HG02798 (cell line): ENCODE measurements around the gene PPM1F.

Experiments
- ATAC-seq: cut with Tn5 transposase; IDR thresholded peaks from one replicate; pipeline ENCODE4 v1.9.1; 2021; ENCODE audit warnings: mild to moderate bottlenecking; ENCODE audit not compliant: unreplicated experiment, poor library complexity

The PPM1F gene

GRCh38 chr22:21952586-21953571 is at the start of gene PPM1F:
Gene PPM1F (minus strand): TSS chr22:21952848. CDS start chr22:21946048, 6,800 bp downstream.
- peak; percentile 87 for ATAC-seq

DNA sequence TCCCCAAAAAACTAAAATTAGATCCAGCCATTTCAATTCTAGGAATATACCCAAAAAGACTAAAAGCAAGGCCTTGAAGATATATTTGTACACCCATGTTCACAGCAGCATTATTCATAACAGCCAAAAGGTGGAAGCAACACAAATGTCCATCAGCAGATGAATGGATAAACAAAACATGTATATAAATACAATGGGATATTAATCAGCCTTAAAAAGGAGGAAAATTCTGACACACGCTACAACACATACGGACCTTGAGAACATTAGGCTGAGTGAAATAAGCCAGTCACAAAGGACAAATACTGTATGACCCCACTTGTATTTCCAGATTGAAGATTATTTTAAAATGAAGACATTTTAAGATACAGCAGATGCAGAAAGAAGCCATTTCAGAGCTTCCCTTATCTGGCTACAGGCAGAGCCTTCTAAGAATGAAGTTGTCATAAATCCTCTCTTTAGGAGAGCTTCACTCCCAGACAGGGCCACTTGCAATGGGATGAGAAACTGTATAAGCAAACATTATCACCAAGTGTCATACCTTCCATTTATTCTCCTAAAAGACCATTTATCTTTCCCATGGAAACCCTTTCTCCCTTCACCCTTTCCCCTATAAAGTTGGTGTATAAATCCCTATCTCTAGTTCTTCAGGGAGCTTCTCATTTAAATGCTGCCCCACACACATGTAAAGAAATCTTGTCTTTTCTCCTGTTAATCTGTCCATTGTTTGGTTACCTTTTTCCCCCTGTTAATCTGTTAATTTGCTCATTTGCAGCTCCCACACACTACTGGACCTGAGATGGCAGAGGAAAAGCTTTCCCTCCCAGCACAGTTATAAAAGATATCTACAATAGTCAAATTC is 49.2 kb upstream of the PPM1F start:
- no peak for ATAC-seq

DNA sequence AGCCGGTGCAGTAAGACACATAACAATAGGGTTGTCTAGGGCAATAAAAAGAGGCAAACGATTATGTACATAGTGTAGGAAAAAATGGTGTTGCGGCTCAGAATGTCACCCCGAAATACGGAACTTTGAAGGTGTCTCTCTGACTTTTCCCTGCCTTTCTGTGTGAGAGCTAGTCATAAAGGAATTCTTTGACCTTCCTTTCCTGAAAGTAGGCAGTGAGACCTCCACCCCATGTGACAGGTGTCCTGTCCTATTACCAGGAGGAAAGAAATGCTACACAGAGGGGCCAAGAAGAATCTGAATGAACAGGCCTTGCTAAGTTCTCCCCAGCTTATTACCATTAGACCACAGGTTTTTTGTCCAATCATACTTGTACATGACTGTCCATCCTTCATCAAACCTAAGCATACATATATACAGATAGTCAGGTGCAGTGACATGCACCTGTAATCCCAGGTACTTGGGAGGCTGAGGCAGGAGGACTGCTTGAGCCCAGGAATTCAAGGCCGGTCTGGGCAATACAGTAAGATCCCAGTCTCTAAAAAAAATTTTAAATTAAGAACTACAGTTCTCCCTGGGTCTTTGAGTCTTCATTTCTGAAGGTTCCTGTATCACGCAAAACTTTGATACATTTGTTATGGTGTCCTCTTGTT is 46.1 kb upstream of the PPM1F start:
- ATAC-seq: no peak

DNA sequence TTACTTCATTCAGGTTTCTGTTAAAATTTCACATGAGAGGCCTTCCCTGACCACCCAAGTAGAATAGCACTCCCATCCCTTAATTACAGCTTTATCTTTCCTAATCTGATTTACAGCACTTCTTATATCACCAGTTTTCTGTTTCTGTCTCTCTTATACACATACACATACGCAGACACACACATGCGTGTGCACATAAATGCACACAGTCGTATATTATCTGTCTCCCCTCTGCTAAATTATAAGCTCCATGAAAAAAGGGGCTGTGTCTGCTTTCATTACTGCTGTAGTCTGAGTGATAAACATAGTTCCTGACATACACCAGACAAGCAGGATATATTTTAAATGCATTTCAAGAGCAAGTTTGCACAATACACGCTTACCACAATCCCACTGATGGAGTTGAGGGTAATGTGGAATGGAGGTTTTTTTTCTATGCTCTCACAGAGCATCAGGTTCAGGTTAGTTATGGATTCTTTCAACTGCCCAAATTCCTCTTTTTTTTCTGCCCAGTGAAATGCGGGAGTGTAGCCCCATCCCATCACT is 43.6 kb upstream of the PPM1F start:
- ATAC-seq: no peak

GRCh38 chr22:21995660-21996059 is 43.0 kb upstream of the PPM1F start:
- no peak for ATAC-seq

DNA sequence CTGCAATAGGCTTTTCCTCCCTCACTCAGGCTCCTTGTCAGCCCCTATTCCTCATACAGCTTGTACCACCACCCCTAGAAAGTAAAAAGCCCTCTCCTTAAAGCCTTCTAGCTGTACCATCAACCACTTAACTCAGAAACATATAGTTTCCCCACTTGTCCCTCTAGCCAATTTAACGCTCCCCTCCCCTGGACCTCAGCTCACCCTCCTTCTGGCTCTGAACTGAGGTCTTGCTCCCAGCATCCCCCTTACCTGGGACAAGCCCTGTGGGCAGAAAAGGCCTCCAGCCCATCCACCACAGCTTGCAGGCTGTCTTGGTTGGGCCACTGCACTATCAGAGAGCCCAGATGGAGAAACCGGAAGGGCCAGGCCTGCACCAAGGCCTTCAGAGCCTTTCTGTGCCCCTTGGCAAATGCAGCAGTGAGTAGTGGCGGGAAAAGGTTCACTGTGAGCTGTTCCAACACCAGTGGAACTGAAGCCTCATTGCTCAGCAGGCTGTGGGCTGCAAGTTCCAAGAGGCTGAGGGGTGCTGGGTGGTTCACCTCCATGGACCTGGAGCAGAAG is 42.3 kb upstream of the PPM1F start:
- no peak for ATAC-seq

DNA sequence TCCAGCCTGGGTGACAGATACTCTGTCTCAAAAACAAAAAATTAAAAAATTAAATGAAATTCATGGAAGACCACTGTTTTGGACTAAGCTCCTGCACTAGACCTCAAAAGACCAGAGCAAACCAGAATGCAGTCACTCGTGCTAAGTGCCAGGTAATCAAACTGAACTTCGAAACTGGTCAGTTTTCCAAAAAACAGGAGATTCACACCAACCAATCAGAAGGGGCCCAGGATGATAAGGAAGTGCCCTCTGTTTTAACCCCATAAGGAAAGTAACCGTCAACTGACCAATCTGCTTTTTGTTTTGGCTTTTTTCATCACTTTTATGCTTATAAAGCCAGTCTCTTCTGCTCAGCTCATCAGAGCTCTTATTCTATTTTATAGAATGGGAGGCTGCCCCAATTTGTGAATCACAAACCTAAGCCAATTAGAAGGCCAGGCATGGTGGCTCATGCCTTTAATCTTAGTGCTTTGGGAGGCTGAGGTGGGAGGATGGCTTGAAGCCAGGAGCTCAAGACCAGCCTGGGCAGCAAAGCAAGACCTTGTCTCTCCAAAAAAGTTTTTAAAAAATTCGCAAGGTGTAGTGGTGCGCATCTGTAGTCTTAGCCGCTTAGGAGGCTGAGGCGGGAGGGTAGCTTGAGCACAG is 40.1 kb upstream of the PPM1F start:
- no peak for ATAC-seq

DNA sequence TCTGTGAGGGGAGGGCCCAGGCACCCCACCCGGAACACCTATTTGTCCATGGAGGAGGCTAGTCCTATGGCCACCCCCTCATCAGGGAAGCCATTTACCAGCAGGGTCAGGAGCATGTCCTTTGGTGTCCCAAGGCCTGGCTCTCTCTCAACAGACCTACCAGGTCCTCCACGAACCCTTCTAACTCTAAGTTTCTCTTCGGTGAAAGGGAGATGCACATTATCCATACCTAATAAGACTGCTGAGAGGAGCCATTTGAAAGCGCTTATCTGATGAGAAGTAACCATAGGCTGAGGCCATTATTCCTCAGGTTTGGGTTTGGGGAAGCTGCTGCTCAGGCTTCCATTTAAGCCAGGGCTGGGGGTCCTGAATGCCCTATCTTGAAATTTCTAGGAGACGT is 39.1 kb upstream of the PPM1F start:
- no peak for ATAC-seq

- no peak for ATAC-seq
These were observed 38.6 kb upstream of the PPM1F start for GRCh38 chr22:21991304-21991596.

GRCh38 chr22:21990445-21991303 is 38.0 kb upstream of the PPM1F start:
- ATAC-seq: no peak

DNA sequence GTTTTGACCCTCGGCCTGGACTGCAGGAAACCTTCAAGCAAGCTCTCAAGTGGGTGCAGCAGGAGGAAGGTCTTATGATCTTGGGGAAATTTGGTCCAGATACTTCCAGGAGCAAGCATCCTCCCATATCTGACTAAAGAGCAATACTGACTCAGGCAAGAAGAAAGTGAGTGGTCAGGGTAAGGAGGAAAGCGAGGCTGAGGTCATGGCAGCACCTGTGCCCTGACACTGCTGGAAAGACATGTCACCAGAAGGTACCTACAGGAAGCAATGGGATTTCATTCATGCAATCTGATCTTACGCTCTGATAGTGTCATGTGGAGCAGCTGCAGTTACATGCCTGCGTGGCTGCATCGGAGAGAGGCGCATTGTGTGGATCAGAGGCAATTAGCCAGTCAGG is 36.4 kb upstream of the PPM1F start:
- no peak for ATAC-seq

DNA sequence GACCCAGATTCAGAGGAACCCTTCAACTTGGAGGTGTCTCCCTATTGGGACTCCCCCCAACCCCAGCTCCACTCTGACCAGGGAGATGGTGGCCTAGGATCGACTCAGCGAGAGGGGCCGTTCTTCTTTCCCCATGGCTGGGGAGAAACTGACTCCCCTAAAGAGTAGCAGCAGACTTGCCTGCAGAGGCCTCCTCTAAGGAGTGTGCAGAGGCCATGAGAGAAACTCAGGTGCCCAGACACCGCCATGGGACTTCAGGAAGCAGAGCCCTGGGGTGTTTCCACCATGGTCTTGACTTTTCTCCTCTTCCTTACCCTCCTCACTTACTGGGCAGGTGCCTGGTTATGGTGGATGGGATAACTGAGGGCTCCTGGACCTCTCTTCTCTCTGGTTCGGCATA is 32.6 kb upstream of the PPM1F start:
- ATAC-seq: no peak

DNA sequence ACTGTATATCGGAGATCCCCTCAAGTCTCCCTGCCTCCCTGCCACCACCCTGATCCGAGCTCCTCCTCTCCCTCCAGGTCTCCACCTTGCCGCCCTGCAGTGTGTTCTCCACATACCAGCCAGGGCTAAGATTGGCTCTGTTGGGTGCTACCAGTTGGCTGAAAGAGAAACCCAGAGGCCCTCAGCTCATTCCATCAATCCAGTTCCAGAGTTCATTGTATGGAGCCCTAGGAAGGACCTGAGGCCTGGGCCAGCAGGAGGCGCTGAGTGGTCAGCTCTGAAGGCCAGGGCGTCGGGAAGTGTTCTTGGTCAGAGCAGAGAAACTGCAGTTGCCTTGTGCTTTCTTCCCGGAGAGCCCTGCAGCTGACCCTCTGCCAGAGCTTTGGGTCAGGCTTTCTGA is 32.1 kb upstream of the PPM1F start:
- ATAC-seq: no peak

DNA sequence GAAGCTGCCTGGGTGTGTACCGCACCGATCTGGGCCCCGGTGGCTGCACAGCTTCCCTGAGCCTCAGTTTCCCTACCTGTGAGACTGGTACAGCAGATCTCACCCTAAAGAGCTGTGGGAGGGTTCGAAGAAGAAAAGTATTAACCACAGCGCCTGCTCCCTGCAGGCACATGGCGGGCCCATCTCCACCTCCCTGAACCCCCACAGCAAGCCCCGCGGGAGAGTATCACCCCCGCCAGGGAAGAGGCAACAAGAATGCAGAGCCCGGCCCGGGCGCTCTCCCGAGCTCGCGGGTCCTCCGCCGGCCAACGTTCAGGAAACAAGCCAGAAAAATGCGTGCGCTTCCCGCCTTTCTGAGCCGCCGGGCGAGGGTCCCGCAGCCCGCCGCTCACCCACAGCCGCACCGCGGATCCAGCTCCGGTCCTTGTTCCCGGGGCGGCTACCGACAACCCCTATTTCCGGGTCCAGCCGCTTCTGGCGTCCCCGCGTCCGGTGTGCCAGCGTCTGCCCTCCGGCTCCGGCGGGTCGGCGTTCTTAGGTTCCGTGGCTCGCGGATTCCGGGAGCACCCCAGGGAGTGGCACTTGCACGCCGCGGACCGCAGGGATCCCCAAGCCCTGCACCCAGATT is 29.8 kb upstream of the PPM1F start, which contains the start of gene TOP3B:
TOP3B (minus strand) TSS at position 450 of the 628 bp plus-strand sequence. CDS start 7,078 bp downstream, outside the sequence.
- ATAC-seq: peak; percentile 79

- ATAC-seq: no peak
These were observed 29.2 kb upstream of the PPM1F start for GRCh38 chr22:21981874-21982273.

GRCh38 chr22:21980547-21980946 is 27.9 kb upstream of the PPM1F start:
- ATAC-seq: no peak

GRCh38 chr22:21978564-21979386 is 26.1 kb upstream of the PPM1F start:
- ATAC-seq: no peak
